Body of pancreas (tissue), 4 donors: Measurements from ENCODE around the gene ACSF3.

Source experiments
- POLR2A ChIP-seq, 3 donors: fragments of 450-650 bp; IDR thresholded peaks; one replicate each; pipeline ENCODE4 v1.6.1; 2016; ENCODE audit warnings: antibody characterized with exemption in 3 of 3, mild to moderate bottlenecking in 2 of 3
- TF ChIP-seq, protein P1 (sequence below), 7 experiments: fragments of 450-650 bp in 4 of 7; fragments of 200-600 bp in 3 of 7; sonication (generic) in 3 of 7; IDR thresholded peaks; one replicate each; pipeline ENCODE4 v1.5.1; 2016 to 2019; ENCODE audit warnings: antibody characterized with exemption in 7 of 7

DNA sequence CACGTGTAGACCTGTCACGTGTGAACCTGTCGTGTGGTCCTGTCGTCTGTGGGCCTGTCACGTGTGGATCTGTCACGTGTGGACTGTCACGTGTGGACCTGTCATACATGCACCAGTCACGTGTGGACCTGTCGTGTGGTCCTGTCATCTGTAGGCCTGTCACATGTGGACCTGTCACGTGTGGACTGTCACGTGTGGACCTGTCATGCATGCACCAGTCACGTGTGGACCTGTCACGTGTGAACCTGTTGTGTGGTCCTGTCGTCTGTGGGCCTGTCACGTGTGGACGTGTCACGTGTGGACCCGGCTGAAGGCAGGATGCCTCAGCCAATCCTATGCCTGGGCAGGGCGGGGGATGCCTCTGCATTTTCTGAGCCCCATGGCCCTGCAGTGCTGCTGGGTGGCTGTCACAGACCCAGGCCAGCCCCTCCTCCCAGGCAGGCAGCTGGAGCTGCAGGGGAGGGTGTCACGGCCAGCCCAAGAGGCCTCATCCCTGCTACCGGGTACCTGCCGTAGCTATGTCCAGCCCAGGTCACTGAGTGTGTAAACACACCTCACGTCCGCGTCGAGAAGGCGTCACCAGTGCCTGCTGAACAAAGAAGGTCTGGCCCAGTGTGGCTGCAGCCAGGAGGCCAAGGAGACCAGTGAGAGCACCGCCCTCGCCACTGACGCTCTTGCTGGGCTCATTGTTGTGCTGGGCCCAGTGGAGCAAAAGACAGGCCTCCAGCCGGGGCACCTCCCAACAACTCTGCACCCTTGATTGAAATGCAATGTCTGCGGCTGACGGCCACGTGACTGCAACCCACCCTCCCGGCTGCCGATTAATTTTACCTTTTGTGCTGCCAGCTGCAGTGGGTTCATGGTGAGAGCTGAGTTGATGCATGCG lies 18.6 kb upstream of the ACSF3 start:
- TF ChIP-seq, protein P1, sequence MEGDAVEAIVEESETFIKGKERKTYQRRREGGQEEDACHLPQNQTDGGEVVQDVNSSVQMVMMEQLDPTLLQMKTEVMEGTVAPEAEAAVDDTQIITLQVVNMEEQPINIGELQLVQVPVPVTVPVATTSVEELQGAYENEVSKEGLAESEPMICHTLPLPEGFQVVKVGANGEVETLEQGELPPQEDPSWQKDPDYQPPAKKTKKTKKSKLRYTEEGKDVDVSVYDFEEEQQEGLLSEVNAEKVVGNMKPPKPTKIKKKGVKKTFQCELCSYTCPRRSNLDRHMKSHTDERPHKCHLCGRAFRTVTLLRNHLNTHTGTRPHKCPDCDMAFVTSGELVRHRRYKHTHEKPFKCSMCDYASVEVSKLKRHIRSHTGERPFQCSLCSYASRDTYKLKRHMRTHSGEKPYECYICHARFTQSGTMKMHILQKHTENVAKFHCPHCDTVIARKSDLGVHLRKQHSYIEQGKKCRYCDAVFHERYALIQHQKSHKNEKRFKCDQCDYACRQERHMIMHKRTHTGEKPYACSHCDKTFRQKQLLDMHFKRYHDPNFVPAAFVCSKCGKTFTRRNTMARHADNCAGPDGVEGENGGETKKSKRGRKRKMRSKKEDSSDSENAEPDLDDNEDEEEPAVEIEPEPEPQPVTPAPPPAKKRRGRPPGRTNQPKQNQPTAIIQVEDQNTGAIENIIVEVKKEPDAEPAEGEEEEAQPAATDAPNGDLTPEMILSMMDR (IDR thresholded peaks at IDR 0.05): no peak
- no peak for TF ChIP-seq POLR2A (IDR thresholded peaks at IDR 0.05)
